ENCODE measurements around the gene ZNF668. TPM values are rescaled to one million over a fixed set of nuclear protein-coding genes. Genes with fewer than 3 reads are reported as not detected.

Gene ZNF668
- total and polyA plus RNA-seq, 2 of the 13 experiments (the other 11 are each of a cell fraction or from before 2014, with no cell fraction given), result 3.8 to 9.8 TPM

DNA sequence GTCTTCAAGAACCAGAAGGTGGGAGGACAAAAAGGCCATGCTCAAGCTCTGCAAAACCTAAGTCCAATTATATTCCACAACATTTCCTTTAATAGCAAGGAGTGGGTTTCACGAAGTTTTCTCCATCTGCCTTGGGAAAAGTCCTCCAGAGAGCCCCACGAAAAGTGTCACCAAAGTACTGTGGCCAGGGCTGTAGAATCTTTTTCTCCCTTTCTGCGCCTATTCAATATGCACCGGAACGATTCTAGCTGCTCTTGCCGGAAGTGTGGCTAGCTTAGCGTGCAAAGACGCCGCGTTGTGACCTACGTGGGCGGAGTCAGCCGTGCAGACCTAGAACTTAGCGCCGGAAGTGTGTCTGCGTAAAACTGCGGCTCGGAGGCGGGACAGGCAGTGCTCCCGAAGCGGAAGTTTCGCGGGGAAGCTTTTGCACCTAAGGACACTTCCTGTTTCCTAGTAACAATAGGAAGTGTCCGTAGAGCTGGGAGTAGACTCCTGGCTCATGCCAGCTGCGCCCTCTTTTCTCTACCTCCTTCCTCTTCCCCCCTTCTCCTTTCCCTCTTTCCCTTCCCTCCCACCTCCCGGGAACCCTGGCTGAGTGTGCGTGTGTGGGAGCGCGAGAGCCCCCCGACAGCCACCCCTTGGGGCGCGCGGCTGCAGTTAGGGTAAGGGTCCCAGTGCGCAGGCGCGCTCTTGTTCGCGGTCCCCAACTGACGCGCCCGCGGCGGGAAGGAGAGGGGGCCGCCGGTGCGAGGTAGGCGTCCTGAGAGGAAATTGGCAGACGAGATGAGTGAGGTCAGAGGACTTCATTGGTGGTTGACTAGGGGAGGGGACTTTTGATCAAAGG lies at the start of gene ZNF668, which contains the start of gene ZNF646 (continued):
- TF ChIP-seq ZNF770 (CRISPR knock-in tag; IDR thresholded peaks at IDR 0.05) (peak; percentile 53), CBX2 (IDR thresholded peaks at IDR 0.05; ENCODE audit: low read depth, low read length) (no peak), CBX2 (CRISPR knock-in tag; IDR thresholded peaks at IDR 0.05; ENCODE audit: low read depth) (no peak), HDAC1 (CRISPR knock-in tag; IDR thresholded peaks at IDR 0.05) (peak; percentile 83; the same call in 1 of the 2 replicates), FOXJ3 (CRISPR knock-in tag; IDR thresholded peaks at IDR 0.05; ENCODE audit: borderline replicate concordance) (peak; percentile 73), ZNF792 (CRISPR knock-in tag; IDR thresholded peaks at IDR 0.05) (no peak), KLF15 (CRISPR knock-in tag; IDR thresholded peaks at IDR 0.05; ENCODE audit: borderline replicate concordance) (no peak), NKX3-1 (CRISPR knock-in tag; IDR thresholded peaks at IDR 0.05) (peak; percentile 90; the same call in 1 of the 2 replicates), TEF (CRISPR knock-in tag; IDR thresholded peaks at IDR 0.05) (no peak), PHF20 (CRISPR knock-in tag; IDR thresholded peaks at IDR 0.05) (peak; percentile 98), AGO2 (optimal IDR thresholded peaks at IDR 0.05; ENCODE audit: low read depth, low read length) (peak; percentile 97), ZNF281 (CRISPR knock-in tag; IDR thresholded peaks at IDR 0.05; ENCODE audit: borderline replicate concordance) (no peak; the same call in 1 of the 2 replicates), FOSL2 (CRISPR knock-in tag; IDR thresholded peaks at IDR 0.05) (peak; percentile 66), BCL6 (CRISPR knock-in tag; IDR thresholded peaks at IDR 0.05) (peak; percentile 46; the same call in 1 of the 2 replicates), ZNF317 (CRISPR knock-in tag; IDR thresholded peaks at IDR 0.05) (peak; percentile 42)
- TF ChIP-seq, protein P1, sequence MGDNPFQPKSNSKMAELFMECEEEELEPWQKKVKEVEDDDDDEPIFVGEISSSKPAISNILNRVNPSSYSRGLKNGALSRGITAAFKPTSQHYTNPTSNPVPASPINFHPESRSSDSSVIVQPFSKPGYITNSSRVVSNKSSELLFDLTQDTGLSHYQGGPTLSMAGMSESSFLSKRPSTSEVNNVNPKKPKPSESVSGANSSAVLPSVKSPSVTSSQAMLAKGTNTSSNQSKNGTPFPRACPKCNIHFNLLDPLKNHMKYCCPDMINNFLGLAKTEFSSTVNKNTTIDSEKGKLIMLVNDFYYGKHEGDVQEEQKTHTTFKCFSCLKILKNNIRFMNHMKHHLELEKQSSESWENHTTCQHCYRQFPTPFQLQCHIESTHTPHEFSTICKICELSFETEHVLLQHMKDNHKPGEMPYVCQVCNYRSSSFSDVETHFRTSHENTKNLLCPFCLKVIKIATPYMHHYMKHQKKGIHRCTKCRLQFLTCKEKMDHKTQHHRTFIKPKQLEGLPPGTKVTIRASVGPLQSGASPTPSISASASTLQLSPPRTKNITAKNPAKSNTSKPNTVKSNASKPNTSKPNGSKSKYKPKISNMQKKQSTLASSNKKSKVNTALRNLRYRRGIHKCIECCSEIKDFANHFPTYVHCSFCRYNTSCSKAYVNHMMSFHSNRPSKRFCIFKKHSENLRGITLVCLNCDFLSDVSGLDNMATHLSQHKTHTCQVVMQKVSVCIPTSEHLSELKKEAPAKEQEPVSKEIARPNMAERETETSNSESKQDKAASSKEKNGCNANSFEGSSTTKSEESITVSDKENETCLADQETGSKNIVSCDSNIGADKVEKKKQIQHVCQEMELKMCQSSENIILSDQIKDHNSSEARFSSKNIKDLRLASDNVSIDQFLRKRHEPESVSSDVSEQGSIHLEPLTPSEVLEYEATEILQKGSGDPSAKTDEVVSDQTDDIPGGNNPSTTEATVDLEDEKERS (CRISPR knock-in tag; IDR thresholded peaks at IDR 0.05), result peak; percentile 46; the same call in 1 of the 2 replicates

Measured in HepG2 (cell line).